A673 (cell line): Measurements from ENCODE around the gene FES. TPM values are rescaled to one million over a fixed set of nuclear protein-coding genes. Genes with fewer than 3 reads are reported as not detected.

ENCODE experiments used
- BruUV-seq: library from RNA; stranded (reverse); fragments of 400-500 nt; replicated peaks from 2 replicates; lab custom pipeline; 2021; lab: Mats Ljungman, UMichigan
- CTCF ChIA-PET: fragments of 300-600 bp; sonication (Branson Sonifier 250); formaldehyde crosslinking; loops from one replicate; lab custom pipeline; 2022; ENCODE audit warnings: antibody characterized with exemption; lab: Charles Lee
- POLR2A ChIA-PET: fragments of 300-600 bp; sonication (Branson Sonifier 250); formaldehyde crosslinking; loops from one replicate; lab custom pipeline; 2022; ENCODE audit warnings: antibody characterized with exemption; ENCODE audit not compliant: low non-redundant PET; lab: Charles Lee
- DNase-seq: peaks from one replicate; pipeline ENCODE4 v3.0.0-alpha.2; 2015; ENCODE audit warnings: low spot score
- H3K27ac ChIP-seq: fragments of 200-600 bp; sonication (generic); 2 replicates; pipeline ENCODE4 v1.5.1; 2016; ENCODE audit warnings: mixed run types, low read depth, mild to moderate bottlenecking, mixed read lengths, antibody characterized with exemption, low read length; ENCODE audit not compliant: poor library complexity, severe bottlenecking
- H3K27me3 ChIP-seq: fragments of 200-600 bp; sonication (generic); replicated peaks from 2 replicates; pipeline ENCODE4 v1.6.1; 2017; ENCODE audit warnings: mixed run types, low read depth, mild to moderate bottlenecking, mixed read lengths, antibody characterized with exemption, low read length; ENCODE audit not compliant: insufficient read depth, poor library complexity
- H3K36me3 ChIP-seq: fragments of 200-600 bp; sonication (generic); 2 replicates; pipeline ENCODE4 v1.6.1; 2016; ENCODE audit warnings: mixed run types, mild to moderate bottlenecking, mixed read lengths, antibody characterized with exemption, low read length; ENCODE audit not compliant: insufficient read depth, poor library complexity, severe bottlenecking
- H3K4me1 ChIP-seq: fragments of 200-600 bp; sonication (generic); 2 replicates; pipeline ENCODE4 v1.6.1; 2017; ENCODE audit warnings: mixed run types, mild to moderate bottlenecking, mixed read lengths, antibody characterized with exemption, low read length; ENCODE audit not compliant: insufficient read depth, poor library complexity, severe bottlenecking
- H3K4me3 ChIP-seq: fragments of 200-600 bp; sonication (generic); 2 replicates; pipeline ENCODE4 v1.5.1; 2016; ENCODE audit warnings: low read depth, mixed run types, mild to moderate bottlenecking, mixed read lengths, low read length; ENCODE audit not compliant: poor library complexity, severe bottlenecking
- H3K9me3 ChIP-seq: fragments of 200-600 bp; sonication (generic); 2 replicates; pipeline ENCODE4 v1.6.1; 2016; ENCODE audit warnings: mixed run types, low read depth, mild to moderate bottlenecking, mixed read lengths, antibody characterized with exemption, low read length; ENCODE audit not compliant: poor library complexity, severe bottlenecking
- CTCF ChIP-seq: fragments of 300-800, 200-600 bp; sonication (generic); conservative IDR thresholded peaks from 2 replicates; pipeline ENCODE4 v1.5.1; 2017; ENCODE audit warnings: low read depth, mild to moderate bottlenecking, antibody characterized with exemption, low read length, moderate library complexity, mixed read lengths
- EZH2 ChIP-seq: fragments of 200-600 bp; sonication (generic); IDR thresholded peaks from 2 replicates; pipeline ENCODE4 v1.6.1; 2017; ENCODE audit warnings: borderline replicate concordance, low read depth, mild to moderate bottlenecking, mixed read lengths, antibody characterized with exemption, low read length; ENCODE audit not compliant: poor library complexity, severe bottlenecking
- intact Hi-C: fragments of 100-400 bp; cut with micrococcal nuclease; formaldehyde crosslinking; loops from one replicate; pipeline ENCODE4 v1.10.0; 2022; ENCODE audit not compliant: unreplicated experiment
- total RNA-seq: library from RNA; stranded (reverse); gene quantifications from 2 replicates; pipeline ENCODE4 v1.2.3, GENCODE V29; 2021

FES gene
- total RNA-seq, 1 experiment from 2014 or later: 3.8 TPM

GRCh38 chr15:90851114-90851513 lies 33.2 kb upstream of the FES start:
- no peak overlapping the region for H3K27ac ChIP-seq
- POLR2A ChIA-PET: no interaction called here
- no peaks in the 10 kb centered on the region for H3K4me1 ChIP-seq
- no peak overlapping the region for H3K4me3 ChIP-seq
- DNase-seq: no peak
- no peak for TF ChIP-seq EZH2
- TF ChIP-seq CTCF: no peak
- no peaks in the 10 kb centered on the region for H3K36me3 ChIP-seq
- CTCF ChIA-PET: no interaction called here
- no peaks in the 10 kb centered on the region for H3K9me3 ChIP-seq
- intact Hi-C loops: no loop called here
- no TSS peak for BruUV-seq
- no peaks in the 10 kb centered on the region for H3K27me3 ChIP-seq

GRCh38 chr15:90851940-90852339 lies 32.4 kb upstream of the FES start:
- Histone ChIP-seq H3K4me3 (no peak overlapping the region), H3K36me3 (no peaks in the 10 kb centered on the region), H3K4me1 (no peaks in the 10 kb centered on the region), H3K27me3 (no peaks in the 10 kb centered on the region), H3K9me3 (no peaks in the 10 kb centered on the region), H3K27ac (no peak overlapping the region)
- POLR2A ChIA-PET: no interaction called here
- intact Hi-C loops: no loop called here
- BruUV-seq: no TSS peak
- CTCF ChIA-PET: no interaction called here
- no peak for DNase-seq
- TF ChIP-seq EZH2 (no peak), CTCF (no peak)

GRCh38 chr15:90855139-90855538 lies 29.2 kb upstream of the FES start:
- Histone ChIP-seq H3K27me3 (no peaks in the 10 kb centered on the region), H3K9me3 (no peaks in the 10 kb centered on the region), H3K4me1 (no peaks in the 10 kb centered on the region), H3K4me3 (no peak overlapping the region), H3K27ac (no peak overlapping the region), H3K36me3 (no peaks in the 10 kb centered on the region)
- no peak for DNase-seq
- no TSS peak for BruUV-seq
- ChIA-PET POLR2A (interaction anchor here (0.6 kb wide), 1 partner anchor 17 kb away, joined by 5 read pairs; no protein-coding TSS in a partner anchor), CTCF (no interaction called here)
- intact Hi-C loops: no loop called here
- TF ChIP-seq CTCF (no peak), EZH2 (no peak)
